Brain pericyte (primary cell): Measurements from ENCODE around the gene SMURF1.

Source experiments
- DNase-seq: peaks from one replicate; pipeline ENCODE4 v3.0.0-alpha.2; 2012; ENCODE audit warnings: low read depth, low spot score

SMURF1 gene

GRCh38 chr7:99141841-99142726, 1.8 kb downstream of the SMURF1 start:
- no peak for DNase-seq

- no peak for DNase-seq
These were observed 2.6 kb downstream of the SMURF1 start for GRCh38 chr7:99141334-99141733.

- no peak for DNase-seq
These were observed 3.1 kb downstream of the SMURF1 start for GRCh38 chr7:99140813-99141212.

GRCh38 chr7:99139036-99139435, 4.9 kb downstream of the SMURF1 start:
- DNase-seq = no peak

- DNase-seq = no peak
These were observed 6.3 kb downstream of the SMURF1 start for GRCh38 chr7:99137411-99138180.

- DNase-seq = no peak
These were observed 8.0 kb downstream of the SMURF1 start for GRCh38 chr7:99135938-99136337.

- DNase-seq = no peak
These were observed 9.9 kb downstream of the SMURF1 start for GRCh38 chr7:99133766-99134564.

- DNase-seq = no peak
These were observed 11.2 kb downstream of the SMURF1 start for GRCh38 chr7:99132595-99133321.

GRCh38 chr7:99131290-99131689, 12.6 kb downstream of the SMURF1 start:
- DNase-seq = no peak

- no peak for DNase-seq
These were observed 14.4 kb downstream of the SMURF1 start for GRCh38 chr7:99129536-99129935.

GRCh38 chr7:99129001-99129400, 14.9 kb downstream of the SMURF1 start:
- DNase-seq = no peak

- no peak for DNase-seq
These were observed 15.6 kb downstream of the SMURF1 start for GRCh38 chr7:99128076-99128950.

- no peak for DNase-seq
These were observed 16.3 kb downstream of the SMURF1 start for GRCh38 chr7:99127636-99128035.

- no peak for DNase-seq
These were observed 16.9 kb downstream of the SMURF1 start for GRCh38 chr7:99126921-99127553.

GRCh38 chr7:99125505-99125865, 18.4 kb downstream of the SMURF1 start:
- DNase-seq = no peak

GRCh38 chr7:99124751-99125504, 19.0 kb downstream of the SMURF1 start:
- no peak for DNase-seq

- no peak for DNase-seq
These were observed 19.7 kb downstream of the SMURF1 start for GRCh38 chr7:99124236-99124635.

- no peak for DNase-seq
These were observed 20.3 kb downstream of the SMURF1 start for GRCh38 chr7:99123571-99124033.

GRCh38 chr7:99122762-99123161, 21.1 kb downstream of the SMURF1 start:
- DNase-seq = no peak
